Gastroesophageal sphincter (tissue), 4 donors: ENCODE data around the gene BICRAL. TPM values are rescaled to one million over a fixed set of nuclear protein-coding genes. Genes with fewer than 3 reads are reported as not detected.

ENCODE experiments used
- ATAC-seq: fragments of 150-250 bp; one replicate; pipeline ENCODE4 v1.9.1; 2016; ENCODE audit warnings: mild to moderate bottlenecking, moderate library complexity
- H3K27ac ChIP-seq, 4 donors: fragments of 200-600 bp; sonication (generic) in 3 of 4; 1 replicate in 3 of 4; 2 replicates in 1 of 4; pipeline ENCODE4 v1.5.1; 2016 to 2019
- H3K27me3 ChIP-seq: fragments of 200-600 bp; sonication (generic); one replicate; pipeline ENCODE4 v1.5.1; 2019
- H3K36me3 ChIP-seq, 2 donors: fragments of 200-600 bp; sonication (generic); one replicate each; pipeline ENCODE4 v1.5.1; 2019; ENCODE audit warnings: control low read depth in 1 of 2
- H3K4me1 ChIP-seq, 3 donors: fragments of 200-600 bp; sonication (generic); 1 replicate in 2 of 3; 2 replicates in 1 of 3; pipeline ENCODE4 v1.5.1; 2016 to 2019; ENCODE audit warnings: control low read depth in 2 of 3
- H3K4me3 ChIP-seq, 2 donors: fragments of 200-600 bp; sonication (generic); one replicate each; pipeline ENCODE4 v1.5.1; 2019; ENCODE audit warnings: mild to moderate bottlenecking in 1 of 2, moderate library complexity in 1 of 2
- H3K9me3 ChIP-seq, 3 donors: fragments of 200-600 bp; sonication (generic); one replicate each; pipeline ENCODE4 v1.5.1; 2017 to 2019; ENCODE audit warnings: control low read depth in 2 of 3
- EP300 ChIP-seq: sonication (generic); formaldehyde crosslinking; IDR thresholded peaks from one replicate; pipeline ENCODE4 v1.6.1; 2017; ENCODE audit warnings: antibody characterized with exemption, mild to moderate bottlenecking
- POLR2A ChIP-seq, 2 donors: fragments of 450-650 bp; IDR thresholded peaks; one replicate each; pipeline ENCODE4 v1.6.1; 2017; ENCODE audit warnings: antibody characterized with exemption in 2 of 2, mild to moderate bottlenecking in 2 of 2, moderate library complexity in 1 of 2
- POLR2AphosphoS5 ChIP-seq: sonication (generic); formaldehyde crosslinking; IDR thresholded peaks from one replicate; pipeline ENCODE4 v1.6.1; 2017; ENCODE audit warnings: antibody characterized with exemption
- WGBS, 2 donors: methylation state at CpG; one replicate each; pipeline ENCODE4 v1.1.5; 2018; ENCODE audit warnings: low coverage in 1 of 2; 5-methylcytosine and 5-hydroxymethylcytosine counted together
- total RNA-seq, 4 donors: library from RNA; depleted of rRNA; stranded (reverse); fragments of >200 nt; gene quantifications; one replicate each; pipeline ENCODE4 v1.1.0, GENCODE V29; 2016
- TF ChIP-seq, protein P1 (sequence below), 4 experiments: fragments of 200-600 bp in 2 of 4; fragments of 450-650 bp in 2 of 4; sonication (generic) in 1 of 4; IDR thresholded peaks; one replicate each; pipeline ENCODE4 v1.5.1; 2017 to 2019; ENCODE audit warnings: antibody characterized with exemption in 4 of 4, mild to moderate bottlenecking in 2 of 4, moderate library complexity in 2 of 4

Gene BICRAL
- total RNA-seq, 4 donors from 2014 or later, result 13.9 to 28.5 (median 23.2) TPM

DNA sequence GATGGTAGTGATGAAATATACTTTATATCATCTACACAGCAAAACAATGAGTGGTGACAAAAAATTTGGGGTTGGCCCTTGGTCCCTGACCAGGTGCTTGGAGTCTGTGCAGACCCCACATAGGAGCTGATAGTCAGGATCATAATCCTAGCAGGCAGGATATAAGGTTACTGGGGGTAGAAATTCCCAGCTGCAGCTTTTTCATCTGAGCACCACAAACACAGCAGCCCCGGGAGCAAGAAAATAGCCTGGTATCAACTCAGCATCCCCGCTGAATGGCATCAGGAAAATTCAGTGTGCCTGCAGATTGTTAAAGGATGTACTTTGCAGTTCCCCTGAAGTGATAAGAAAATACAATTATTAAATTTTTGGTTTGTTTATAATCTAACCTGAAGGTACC lies 69.7 kb downstream of the BICRAL start:
- Histone ChIP-seq H3K9me3 (no peaks in the 10 kb centered on the region), H3K4me3 (no peak overlapping the region), H3K27me3 (no peaks in the 10 kb centered on the region), H3K27ac (no peak overlapping the region), H3K4me1 (no peaks in the 10 kb centered on the region), H3K36me3 (peaks cover 2 to 63% of the 10 kb centered on the region in 2 donors)
- TF ChIP-seq POLR2A (IDR thresholded peaks at IDR 0.05), result no peak
- TF ChIP-seq POLR2AphosphoS5, result no peak
- TF ChIP-seq, protein P1, sequence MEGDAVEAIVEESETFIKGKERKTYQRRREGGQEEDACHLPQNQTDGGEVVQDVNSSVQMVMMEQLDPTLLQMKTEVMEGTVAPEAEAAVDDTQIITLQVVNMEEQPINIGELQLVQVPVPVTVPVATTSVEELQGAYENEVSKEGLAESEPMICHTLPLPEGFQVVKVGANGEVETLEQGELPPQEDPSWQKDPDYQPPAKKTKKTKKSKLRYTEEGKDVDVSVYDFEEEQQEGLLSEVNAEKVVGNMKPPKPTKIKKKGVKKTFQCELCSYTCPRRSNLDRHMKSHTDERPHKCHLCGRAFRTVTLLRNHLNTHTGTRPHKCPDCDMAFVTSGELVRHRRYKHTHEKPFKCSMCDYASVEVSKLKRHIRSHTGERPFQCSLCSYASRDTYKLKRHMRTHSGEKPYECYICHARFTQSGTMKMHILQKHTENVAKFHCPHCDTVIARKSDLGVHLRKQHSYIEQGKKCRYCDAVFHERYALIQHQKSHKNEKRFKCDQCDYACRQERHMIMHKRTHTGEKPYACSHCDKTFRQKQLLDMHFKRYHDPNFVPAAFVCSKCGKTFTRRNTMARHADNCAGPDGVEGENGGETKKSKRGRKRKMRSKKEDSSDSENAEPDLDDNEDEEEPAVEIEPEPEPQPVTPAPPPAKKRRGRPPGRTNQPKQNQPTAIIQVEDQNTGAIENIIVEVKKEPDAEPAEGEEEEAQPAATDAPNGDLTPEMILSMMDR (IDR thresholded peaks at IDR 0.05), result no peak
- TF ChIP-seq EP300, result no peak
- ATAC-seq, result no peak
- 80 to 95% methylated on average over 2 of the region's 2 CpGs for WGBS, 2 donors

DNA sequence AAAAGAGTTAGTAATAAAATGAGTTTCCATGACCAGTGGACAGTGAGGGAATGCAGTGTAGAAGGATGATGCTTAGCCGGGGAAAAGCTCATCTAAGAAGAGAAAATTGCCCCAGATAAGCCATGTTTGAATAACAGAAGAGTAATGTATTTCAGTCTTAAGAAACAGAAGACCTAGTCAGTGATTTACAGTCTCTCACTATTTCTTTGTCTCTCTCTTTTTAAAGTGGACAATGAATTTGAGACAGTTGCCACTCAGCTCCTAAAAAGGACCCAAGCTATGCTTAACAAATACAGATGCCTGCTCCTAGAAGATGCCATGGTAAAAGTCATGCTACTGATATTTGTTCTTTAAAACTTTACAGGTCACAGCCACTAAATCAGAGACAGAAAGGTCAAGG lies 78.2 kb downstream of the BICRAL start:
- 77% methylated on average over 1 of the region's 1 CpG; no CpG with 5 or more reads in 1 of the 2 donors for WGBS, 2 donors

DNA sequence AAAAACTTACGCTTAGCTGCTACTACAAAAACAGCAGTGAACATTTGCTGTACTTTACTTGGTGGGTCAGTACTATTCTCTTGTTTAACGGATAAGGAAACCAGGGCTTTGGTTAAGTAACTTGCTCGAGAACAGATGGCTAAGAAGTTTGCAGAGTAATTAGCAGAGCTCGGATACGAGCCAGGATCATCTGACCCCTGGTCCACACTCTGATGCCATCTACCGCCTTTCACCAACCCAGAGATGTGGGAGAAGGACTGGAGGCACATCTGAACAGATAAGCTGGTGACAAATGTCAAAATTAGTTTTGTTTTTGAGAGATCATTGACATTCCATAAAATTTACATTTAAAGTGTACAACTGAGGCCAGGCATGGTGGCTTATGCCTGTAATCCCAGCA lies 78.6 kb downstream of the BICRAL start:
- WGBS, 2 donors, result 78 to 92% methylated on average over 5 to 6 of the region's 6 CpGs

More for the DNA sequence above, 78.2 kb downstream of the BICRAL start:
- H3K4me3 ChIP-seq, result no peak overlapping the region
- peaks cover 9 to 100% of the 10 kb centered on the region in 2 donors for H3K36me3 ChIP-seq
- no peaks in the 10 kb centered on the region for H3K4me1 ChIP-seq
- H3K27ac ChIP-seq, result no peak overlapping the region
- no peaks in the 10 kb centered on the region for H3K27me3 ChIP-seq
- no peak for TF ChIP-seq POLR2AphosphoS5
- H3K9me3 ChIP-seq, result no peaks in the 10 kb centered on the region
- no peak for ATAC-seq

DNA sequence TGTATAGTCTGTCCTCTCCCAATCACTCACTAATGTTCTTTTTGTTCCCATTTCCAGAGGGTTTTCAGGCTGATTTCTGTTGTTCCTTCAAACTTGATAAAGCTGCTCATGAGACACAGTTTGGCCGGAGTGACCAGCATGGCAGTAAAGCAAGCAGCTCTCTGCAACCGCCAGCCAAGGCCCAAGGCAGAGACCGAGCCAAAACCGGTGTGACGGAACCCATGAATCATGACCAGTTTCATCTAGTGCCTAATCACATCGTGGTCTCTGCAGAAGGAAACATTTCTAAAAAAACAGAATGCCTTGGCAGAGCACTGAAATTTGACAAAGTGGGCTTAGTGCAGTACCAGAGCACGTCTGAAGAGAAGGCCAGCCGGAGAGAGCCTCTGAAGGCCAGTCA lies 82.8 kb downstream of the BICRAL start:
- H3K36me3 ChIP-seq, result peaks cover 0 to 99% of the 10 kb centered on the region in 2 donors

More for the DNA sequence above, 78.6 kb downstream of the BICRAL start:
- no peak for ATAC-seq
- Histone ChIP-seq H3K4me3 (no peak overlapping the region), H3K27ac (no peak overlapping the region), H3K36me3 (peaks cover 9 to 100% of the 10 kb centered on the region in 2 donors), H3K9me3 (no peaks in the 10 kb centered on the region), H3K27me3 (no peaks in the 10 kb centered on the region), H3K4me1 (no peaks in the 10 kb centered on the region)
- TF ChIP-seq EP300 (no peak), POLR2AphosphoS5 (no peak), POLR2A (IDR thresholded peaks at IDR 0.05) (no peak)

DNA sequence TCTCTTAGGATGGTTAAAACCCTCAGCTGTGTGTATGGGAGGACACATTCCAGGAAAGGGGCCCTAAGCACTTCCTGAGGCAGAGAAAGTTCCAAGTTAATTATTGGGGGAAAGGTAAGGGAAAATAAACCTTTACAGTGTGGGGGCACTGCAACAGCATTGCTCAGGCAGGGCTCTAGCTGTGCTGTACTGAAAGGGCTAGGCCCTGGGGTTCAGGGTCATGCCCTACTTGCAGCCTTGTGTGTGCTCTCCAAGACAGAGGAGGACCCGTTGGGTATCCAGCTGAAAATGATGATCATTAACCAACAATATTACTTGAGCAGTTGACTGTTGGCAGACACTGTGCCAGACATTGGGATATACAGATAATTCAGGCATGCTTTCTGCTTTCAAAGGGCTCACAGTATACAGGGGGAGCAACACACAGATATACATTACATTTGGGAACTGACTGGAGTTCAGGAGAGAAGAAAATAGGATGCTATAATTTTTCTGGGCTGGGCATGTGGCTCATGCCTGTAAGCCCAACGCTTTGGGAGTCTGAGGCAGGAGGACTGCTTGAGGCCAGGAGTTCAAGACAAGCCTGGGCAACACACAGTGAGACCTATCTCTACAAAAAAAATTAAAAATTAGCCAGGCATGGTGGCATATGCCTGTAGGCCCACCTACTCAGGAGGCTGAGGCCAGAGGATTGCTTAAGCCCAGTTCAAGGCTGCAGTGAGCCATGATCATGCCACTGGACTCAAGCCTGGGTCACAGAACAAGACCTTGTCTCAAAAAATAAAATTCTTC lies 88.5 kb downstream of the BICRAL start:
- Histone ChIP-seq H3K27ac (no peak overlapping the region), H3K4me3 (no peak overlapping the region), H3K27me3 (no peaks in the 10 kb centered on the region), H3K4me1 (no peaks in the 10 kb centered on the region), H3K9me3 (no peaks in the 10 kb centered on the region), H3K36me3 (peaks cover 0 to 49% of the 10 kb centered on the region in 2 donors)
- TF ChIP-seq EP300 (no peak), POLR2A (IDR thresholded peaks at IDR 0.05) (no peak), POLR2AphosphoS5 (no peak)
- TF ChIP-seq, protein P1 (IDR thresholded peaks at IDR 0.05), result no peak
- ATAC-seq, result no peak
- WGBS, 2 donors, result 48 to 100% methylated on average over 1 to 2 of the region's 2 CpGs

More for the DNA sequence above, 82.8 kb downstream of the BICRAL start:
- H3K27me3 ChIP-seq, result no peaks in the 10 kb centered on the region
- H3K4me3 ChIP-seq, result no peak overlapping the region
- no peak for ATAC-seq
- H3K9me3 ChIP-seq, result no peaks in the 10 kb centered on the region
- no peak overlapping the region for H3K27ac ChIP-seq
- H3K4me1 ChIP-seq, result no peaks in the 10 kb centered on the region
- 65 to 71% methylated on average over 5 of the region's 8 CpGs for WGBS, 2 donors
- TF ChIP-seq EP300 (no peak), POLR2AphosphoS5 (no peak), POLR2A (IDR thresholded peaks at IDR 0.05) (no peak)
- TF ChIP-seq, protein P1 (IDR thresholded peaks at IDR 0.05), result no peak

DNA sequence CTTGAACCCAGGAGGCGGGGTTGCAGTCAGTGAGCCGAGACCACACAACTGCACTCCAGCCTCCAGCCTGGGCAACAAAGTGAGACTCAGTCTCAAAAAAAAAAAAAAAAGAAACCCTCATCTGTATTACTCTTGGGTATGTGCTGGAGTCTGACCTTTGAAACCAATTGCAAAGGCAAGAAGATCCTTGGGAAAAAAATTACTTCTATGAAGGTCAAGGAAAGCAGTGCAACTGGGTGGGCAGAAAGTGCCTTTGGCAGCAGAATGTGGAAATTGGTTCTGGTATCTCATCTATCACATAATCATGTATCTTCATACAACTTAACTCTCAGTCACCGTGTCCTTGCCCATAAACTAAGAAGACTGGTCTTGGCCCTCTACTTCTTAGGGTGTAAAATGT lies 89.9 kb downstream of the BICRAL start:
- WGBS, 2 donors, result 63% methylated on average over 2 of the region's 3 CpGs; no CpG with 5 or more reads in 1 of the 2 donors
- Histone ChIP-seq H3K27me3 (no peaks in the 10 kb centered on the region), H3K9me3 (no peaks in the 10 kb centered on the region), H3K27ac (no peak overlapping the region), H3K4me1 (peaks cover 0 to under 1% (median 0%) of the 10 kb centered on the region in 3 donors), H3K4me3 (no peak overlapping the region), H3K36me3 (peaks cover 0 to 35% of the 10 kb centered on the region in 2 donors)
- no peak for ATAC-seq
- no peak for TF ChIP-seq POLR2AphosphoS5
- TF ChIP-seq EP300, result no peak
- TF ChIP-seq POLR2A (IDR thresholded peaks at IDR 0.05), result no peak
- TF ChIP-seq, protein P1 (IDR thresholded peaks at IDR 0.05), result no peak
